Activated naive CD8-positive, alpha-beta T cell treated with anti-CD3 and anti-CD28 coated beads, Interleukin-2, amount 50 U/mL, for 24 hours (primary cell): ENCODE data around the gene MYH14.

Experiments
- ATAC-seq: fragments of 150-1000 bp; cut with Tn5 transposase; one replicate; pipeline ENCODE4 v1.10.0; 2021
- DNase-seq: peaks from one replicate; pipeline ENCODE4 v3.0.0; 2021
- H3K27ac Mint-ChIP-seq: one replicate; pipeline ENCODE4 v1.8.0; 2021; ENCODE audit warnings: mild to moderate bottlenecking, mixed read lengths
- H3K27me3 Mint-ChIP-seq: one replicate; pipeline ENCODE4 v1.8.0; 2021; ENCODE audit warnings: mixed read lengths
- H3K36me3 Mint-ChIP-seq: one replicate; pipeline ENCODE4 v1.8.0; 2021; ENCODE audit warnings: low read depth, mixed read lengths
- H3K4me1 Mint-ChIP-seq: one replicate; pipeline ENCODE4 v1.8.0; 2021; ENCODE audit warnings: mixed read lengths
- H3K4me3 Mint-ChIP-seq: one replicate; pipeline ENCODE4 v1.8.0; 2021; ENCODE audit warnings: mild to moderate bottlenecking, moderate library complexity, mixed read lengths
- H3K9me3 Mint-ChIP-seq: one replicate; pipeline ENCODE4 v1.8.0; 2021; ENCODE audit warnings: mixed read lengths

MYH14 gene

GRCh38 chr19:50292216-50292827 lies 88.9 kb downstream of the MYH14 start:
- no peak overlapping the region for H3K27ac Mint-ChIP-seq
- no peak for DNase-seq
- H3K27me3 Mint-ChIP-seq, result peaks cover 29% of the 10 kb centered on the region
- no peak overlapping the region for H3K4me3 Mint-ChIP-seq
- no peak for ATAC-seq
- no peaks in the 10 kb centered on the region for H3K36me3 Mint-ChIP-seq
- H3K9me3 Mint-ChIP-seq, result no peaks in the 10 kb centered on the region
- no peaks in the 10 kb centered on the region for H3K4me1 Mint-ChIP-seq

- Mint-ChIP-seq H3K9me3 (no peaks in the 10 kb centered on the region), H3K27ac (no peak overlapping the region), H3K36me3 (no peaks in the 10 kb centered on the region), H3K4me3 (no peak overlapping the region), H3K4me1 (no peaks in the 10 kb centered on the region), H3K27me3 (peaks cover 25% of the 10 kb centered on the region)
- ATAC-seq, result no peak
- no peak for DNase-seq
These were observed 90.0 kb downstream of the MYH14 start for GRCh38 chr19:50293263-50294004.

- Mint-ChIP-seq H3K27ac (no peak overlapping the region), H3K4me1 (peaks cover 19% of the 10 kb centered on the region), H3K4me3 (no peak overlapping the region), H3K36me3 (no peaks in the 10 kb centered on the region), H3K9me3 (no peaks in the 10 kb centered on the region), H3K27me3 (peaks cover 25% of the 10 kb centered on the region)
- ATAC-seq (no peak), DNase-seq (no peak)
These were observed 96.6 kb downstream of the MYH14 start for GRCh38 chr19:50300051-50300450.

DNA sequence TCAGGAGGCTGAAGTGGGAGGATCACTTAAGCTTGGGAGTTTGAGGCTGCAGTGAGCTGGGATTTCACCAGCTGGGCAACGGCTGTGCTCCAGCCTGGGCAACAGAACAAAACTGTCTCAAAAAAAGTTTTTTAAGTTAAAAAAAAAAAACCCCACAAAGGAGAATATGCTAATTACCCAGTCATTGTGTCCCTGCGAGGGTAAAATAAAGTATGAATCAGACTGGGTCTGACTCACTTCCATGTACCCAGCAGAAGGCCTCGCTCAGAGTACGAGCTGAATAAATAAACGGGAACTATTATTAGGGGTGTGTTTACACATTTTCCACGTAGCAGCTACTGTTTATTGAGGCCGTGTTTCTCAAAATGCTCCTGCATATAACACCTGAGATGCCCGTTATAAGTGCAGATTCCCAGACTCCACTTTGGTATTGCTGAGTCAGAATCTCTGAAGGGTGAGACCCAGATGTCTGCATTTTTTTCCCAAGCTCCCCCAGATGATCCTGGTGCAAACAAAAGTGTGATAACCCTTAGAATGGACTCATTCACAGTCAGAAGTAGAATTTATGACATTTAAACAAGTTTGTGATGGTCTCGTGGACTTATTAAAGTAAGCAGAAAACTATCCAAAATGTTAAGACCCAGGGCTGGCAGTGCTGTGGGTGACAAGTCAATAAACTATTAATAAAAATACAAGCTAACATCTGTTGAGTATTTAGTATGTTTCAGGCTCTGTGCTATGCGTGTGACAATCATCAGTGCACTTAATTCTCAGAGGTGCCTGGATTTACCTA lies 97.6 kb downstream of the MYH14 start:
- Mint-ChIP-seq H3K9me3 (no peaks in the 10 kb centered on the region), H3K27me3 (peaks cover 31% of the 10 kb centered on the region), H3K27ac (no peak overlapping the region), H3K4me1 (peaks cover 19% of the 10 kb centered on the region), H3K36me3 (no peaks in the 10 kb centered on the region), H3K4me3 (no peak overlapping the region)
- ATAC-seq, result peak; percentile 98
- peak; percentile 10 for DNase-seq

DNA sequence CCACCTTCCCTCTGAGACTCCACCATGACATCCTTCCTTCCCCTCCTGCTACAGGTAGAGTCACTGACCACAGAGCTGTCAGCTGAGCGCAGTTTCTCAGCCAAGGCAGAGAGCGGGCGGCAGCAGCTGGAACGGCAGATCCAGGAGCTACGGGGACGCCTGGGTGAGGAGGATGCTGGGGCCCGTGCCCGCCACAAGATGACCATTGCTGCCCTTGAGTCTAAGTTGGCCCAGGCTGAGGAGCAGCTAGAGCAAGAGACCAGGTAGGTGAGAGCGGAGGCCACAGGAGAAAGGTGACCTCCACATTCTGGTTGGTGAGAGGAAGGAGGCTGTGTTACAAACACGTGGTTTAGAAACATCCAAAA lies 98.2 kb downstream of the MYH14 start:
- no peaks in the 10 kb centered on the region for H3K9me3 Mint-ChIP-seq
- DNase-seq, result no peak
- ATAC-seq, result no peak
- H3K4me1 Mint-ChIP-seq, result peaks cover 19% of the 10 kb centered on the region
- H3K4me3 Mint-ChIP-seq, result no peak overlapping the region
- H3K27me3 Mint-ChIP-seq, result peaks cover 31% of the 10 kb centered on the region
- H3K27ac Mint-ChIP-seq, result no peak overlapping the region
- no peaks in the 10 kb centered on the region for H3K36me3 Mint-ChIP-seq

- Mint-ChIP-seq H3K9me3 (no peaks in the 10 kb centered on the region), H3K27me3 (peaks cover 35% of the 10 kb centered on the region), H3K4me3 (no peak overlapping the region), H3K4me1 (peaks cover 19% of the 10 kb centered on the region), H3K27ac (no peak overlapping the region), H3K36me3 (no peaks in the 10 kb centered on the region)
- DNase-seq (no peak), ATAC-seq (no peak)
These were observed 100.1 kb downstream of the MYH14 start for GRCh38 chr19:50303558-50303957.

DNA sequence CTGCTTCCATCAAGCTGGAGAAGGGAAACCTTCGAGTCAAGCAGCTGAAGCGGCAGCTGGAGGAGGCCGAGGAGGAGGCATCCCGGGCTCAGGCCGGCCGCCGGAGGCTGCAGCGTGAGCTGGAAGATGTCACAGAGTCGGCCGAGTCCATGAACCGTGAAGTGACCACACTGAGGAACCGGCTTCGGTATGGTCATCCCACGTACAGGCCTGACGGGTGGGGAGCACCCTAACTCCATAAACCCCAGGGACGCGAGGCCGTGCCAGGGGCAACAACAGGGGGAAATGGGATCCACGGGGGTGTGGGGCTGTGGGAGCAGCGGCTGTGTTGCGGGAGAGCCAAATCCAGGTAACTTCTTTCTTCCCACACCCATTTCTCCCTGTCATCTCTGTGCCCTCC lies 105.6 kb downstream of the MYH14 start:
- H3K4me1 Mint-ChIP-seq, result no peaks in the 10 kb centered on the region
- peaks cover 61% of the 10 kb centered on the region for H3K27me3 Mint-ChIP-seq
- no peak overlapping the region for H3K4me3 Mint-ChIP-seq
- DNase-seq (no peak), ATAC-seq (no peak)
- no peak overlapping the region for H3K27ac Mint-ChIP-seq
- H3K9me3 Mint-ChIP-seq, result no peaks in the 10 kb centered on the region
- no peaks in the 10 kb centered on the region for H3K36me3 Mint-ChIP-seq

DNA sequence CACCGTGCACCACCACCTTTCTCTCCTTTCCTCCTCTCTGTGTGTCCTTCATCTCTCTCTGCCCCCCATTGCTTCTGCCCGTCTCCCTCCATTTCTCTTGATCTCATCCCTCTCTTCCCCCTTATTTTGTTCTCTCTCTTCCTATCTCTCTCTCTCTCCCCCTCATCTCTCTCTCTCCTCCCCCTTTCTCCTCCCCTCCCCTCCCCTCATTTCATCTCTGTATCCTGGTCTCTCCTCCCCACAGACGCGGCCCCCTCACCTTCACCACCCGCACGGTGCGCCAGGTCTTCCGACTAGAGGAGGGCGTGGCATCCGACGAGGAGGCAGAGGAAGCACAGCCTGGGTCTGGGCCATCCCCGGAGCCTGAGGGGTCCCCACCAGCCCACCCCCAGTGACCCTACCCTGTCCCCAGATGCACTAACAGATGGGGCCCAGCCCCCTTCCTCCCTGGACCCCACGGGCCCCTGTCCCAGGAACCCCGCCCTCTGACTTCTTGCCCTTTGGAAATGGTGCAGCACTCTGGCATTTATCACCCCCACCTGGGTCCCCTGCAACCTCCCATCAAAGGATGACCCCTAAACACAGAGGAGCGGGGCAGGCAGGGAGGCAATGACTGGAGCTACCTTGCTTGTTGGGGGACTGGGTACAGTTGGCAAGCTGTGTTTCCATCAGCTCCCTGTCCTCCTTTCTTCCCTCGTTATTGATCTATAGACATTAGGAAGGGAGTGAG lies 106.1 kb downstream of the MYH14 start:
- ATAC-seq (no peak), DNase-seq (no peak)
- H3K36me3 Mint-ChIP-seq, result no peaks in the 10 kb centered on the region
- no peak overlapping the region for H3K27ac Mint-ChIP-seq
- no peak overlapping the region for H3K4me3 Mint-ChIP-seq
- peaks cover 64% of the 10 kb centered on the region for H3K27me3 Mint-ChIP-seq
- no peaks in the 10 kb centered on the region for H3K9me3 Mint-ChIP-seq
- H3K4me1 Mint-ChIP-seq, result peaks cover 2% of the 10 kb centered on the region

DNA sequence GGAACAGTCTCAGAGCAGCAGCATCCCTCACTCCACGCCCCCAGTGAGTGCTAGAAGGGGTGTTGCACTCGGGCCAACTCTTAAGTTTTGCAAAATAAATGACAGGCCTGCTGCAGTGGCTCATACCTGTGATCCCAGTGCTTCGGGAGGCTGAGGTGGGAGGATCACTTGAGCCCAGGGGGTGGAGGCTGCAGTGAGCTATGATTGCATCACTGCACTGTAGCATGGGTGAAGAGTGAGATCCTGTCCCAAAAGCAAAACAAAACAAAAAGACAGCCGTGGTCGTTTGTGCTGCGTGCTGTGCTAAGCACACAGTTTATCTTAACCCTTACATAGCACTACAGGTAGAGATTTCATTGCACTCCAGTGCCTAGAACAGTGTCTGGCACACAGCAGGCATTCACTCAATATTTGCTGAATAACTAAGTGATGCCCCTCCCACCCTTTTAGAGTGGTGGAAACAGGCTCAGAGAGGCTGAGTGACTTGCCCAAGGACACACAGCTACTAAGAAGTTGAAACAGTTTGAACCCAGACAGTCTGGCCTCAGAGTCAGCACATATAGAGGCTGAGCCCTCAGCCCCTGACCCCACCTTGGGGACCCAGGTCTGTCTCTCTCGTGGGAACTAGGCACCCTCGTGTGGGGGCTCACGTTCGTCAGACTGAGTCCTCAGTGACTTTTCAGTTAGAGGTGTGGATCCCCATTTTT lies 107.5 kb downstream of the MYH14 start:
- DNase-seq (no peak), ATAC-seq (no peak)
- H3K36me3 Mint-ChIP-seq, result no peaks in the 10 kb centered on the region
- H3K27ac Mint-ChIP-seq, result no peak overlapping the region
- H3K4me3 Mint-ChIP-seq, result no peak overlapping the region
- peaks cover 61% of the 10 kb centered on the region for H3K27me3 Mint-ChIP-seq
- H3K9me3 Mint-ChIP-seq, result no peaks in the 10 kb centered on the region
- H3K4me1 Mint-ChIP-seq, result peaks cover 9% of the 10 kb centered on the region

DNA sequence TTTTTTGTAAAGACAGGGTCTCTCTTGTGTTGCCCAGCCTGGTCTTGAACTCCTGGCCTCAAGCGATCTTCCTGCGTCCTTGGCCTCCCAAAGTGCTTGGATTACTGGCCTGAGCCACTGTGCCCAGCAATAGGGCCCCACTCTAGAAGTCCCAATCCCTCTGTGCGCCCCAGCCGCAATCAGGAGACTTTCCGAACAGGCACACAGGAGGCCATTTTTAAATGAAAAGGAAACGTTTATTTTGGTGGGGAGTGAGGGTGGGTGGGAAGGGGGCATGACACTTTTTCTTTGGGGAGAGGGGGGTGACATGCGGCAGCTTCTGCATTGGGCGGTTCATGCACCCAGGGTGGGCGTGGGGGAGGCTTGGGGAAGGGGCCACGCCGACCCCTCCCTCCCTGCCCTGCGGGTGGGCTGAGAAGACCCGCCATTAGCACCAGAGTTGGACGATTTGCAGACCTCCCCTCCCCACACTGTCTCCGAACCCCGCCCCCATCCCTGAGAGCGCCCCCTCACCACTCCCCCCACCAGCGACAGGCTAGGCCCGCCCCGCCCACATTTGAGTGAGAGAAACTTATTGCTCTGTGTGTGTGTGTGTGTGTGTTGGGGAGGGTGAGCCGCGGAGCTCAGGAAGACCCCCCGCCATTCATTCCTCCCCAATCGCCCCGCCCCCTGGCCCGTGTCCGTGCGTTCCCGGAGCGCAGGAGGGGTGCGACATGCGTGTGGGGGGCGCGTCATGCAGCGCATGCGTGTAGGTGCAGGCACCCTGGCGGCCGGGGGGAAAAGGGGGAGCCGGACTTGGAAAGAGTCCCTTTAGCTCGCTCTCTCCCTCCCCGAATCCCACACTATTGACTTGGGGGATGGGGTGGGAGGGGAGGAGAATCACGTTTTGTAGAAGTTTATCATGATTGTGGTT lies 108.6 kb downstream of the MYH14 start:
- Mint-ChIP-seq H3K36me3 (no peaks in the 10 kb centered on the region), H3K9me3 (no peaks in the 10 kb centered on the region), H3K4me3 (no peak overlapping the region), H3K27ac (no peak overlapping the region), H3K27me3 (peaks cover 65% of the 10 kb centered on the region), H3K4me1 (peaks cover 13% of the 10 kb centered on the region)
- DNase-seq (no peak), ATAC-seq (no peak)

DNA sequence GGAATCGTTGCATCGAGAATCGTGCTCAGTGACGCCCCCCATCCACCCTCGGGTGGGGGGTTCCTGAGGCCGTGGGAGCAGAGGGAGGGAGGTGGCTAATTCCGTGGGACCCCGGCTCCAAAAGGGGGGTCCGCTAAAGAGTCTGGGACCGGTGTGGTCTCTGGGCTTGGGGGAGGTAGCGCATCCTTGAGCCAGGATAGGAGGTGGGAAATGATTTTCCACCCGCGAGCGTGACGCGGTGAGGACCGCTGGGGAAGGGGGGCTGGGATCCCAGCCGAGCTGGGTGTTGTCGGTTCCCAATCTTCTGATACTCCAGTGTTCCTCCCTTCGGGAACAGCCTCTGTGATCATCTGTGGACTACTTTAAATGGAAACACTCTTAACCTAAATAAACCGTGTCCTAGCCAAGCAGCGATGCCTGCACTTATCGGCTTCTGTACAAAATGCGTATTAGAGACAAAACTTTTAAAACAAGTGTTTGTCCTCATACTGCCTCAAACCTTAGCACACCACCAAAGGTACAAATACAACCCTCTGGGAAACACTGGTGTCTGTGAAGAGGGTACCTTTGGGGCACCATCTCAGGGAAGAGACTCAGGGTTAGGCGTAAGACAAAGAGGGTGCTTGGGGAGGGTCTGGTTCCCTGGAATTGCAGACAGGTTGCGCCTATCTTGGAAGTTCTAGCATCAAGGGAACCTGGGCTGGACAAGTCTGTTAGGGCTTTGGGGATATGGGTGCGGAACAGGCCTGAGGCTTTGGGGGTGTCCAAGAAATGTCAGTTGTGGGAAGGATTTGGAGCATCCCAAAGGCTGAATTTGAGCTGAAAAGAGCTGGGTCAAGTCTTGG lies 109.8 kb downstream of the MYH14 start:
- H3K4me3 Mint-ChIP-seq, result no peak overlapping the region
- no peak overlapping the region for H3K27ac Mint-ChIP-seq
- no peak for ATAC-seq
- no peak for DNase-seq
- H3K4me1 Mint-ChIP-seq, result peaks cover 13% of the 10 kb centered on the region
- no peaks in the 10 kb centered on the region for H3K9me3 Mint-ChIP-seq
- no peaks in the 10 kb centered on the region for H3K36me3 Mint-ChIP-seq
- H3K27me3 Mint-ChIP-seq, result peaks cover 68% of the 10 kb centered on the region

GRCh38 chr19:50313812-50314536 lies 110.6 kb downstream of the MYH14 start:
- Mint-ChIP-seq H3K36me3 (no peaks in the 10 kb centered on the region), H3K4me1 (peaks cover 13% of the 10 kb centered on the region), H3K4me3 (no peak overlapping the region), H3K27ac (no peak overlapping the region), H3K9me3 (no peaks in the 10 kb centered on the region), H3K27me3 (peaks cover 63% of the 10 kb centered on the region)
- DNase-seq (no peak), ATAC-seq (no peak)
